ENCODE measurements around the gene C2CD4C. TPM values are rescaled to one million over a fixed set of nuclear protein-coding genes. Genes with fewer than 3 reads are reported as not detected.
"Not testable (repeated sequence)": the region's sequence is repeated elsewhere in the genome, so short reads cannot be mapped to it uniquely, and the experiment has no call there.

C2CD4C gene
- total and polyA plus RNA-seq, 4 donors = 0.88 to 1.1 TPM; not detected in 2

DNA sequence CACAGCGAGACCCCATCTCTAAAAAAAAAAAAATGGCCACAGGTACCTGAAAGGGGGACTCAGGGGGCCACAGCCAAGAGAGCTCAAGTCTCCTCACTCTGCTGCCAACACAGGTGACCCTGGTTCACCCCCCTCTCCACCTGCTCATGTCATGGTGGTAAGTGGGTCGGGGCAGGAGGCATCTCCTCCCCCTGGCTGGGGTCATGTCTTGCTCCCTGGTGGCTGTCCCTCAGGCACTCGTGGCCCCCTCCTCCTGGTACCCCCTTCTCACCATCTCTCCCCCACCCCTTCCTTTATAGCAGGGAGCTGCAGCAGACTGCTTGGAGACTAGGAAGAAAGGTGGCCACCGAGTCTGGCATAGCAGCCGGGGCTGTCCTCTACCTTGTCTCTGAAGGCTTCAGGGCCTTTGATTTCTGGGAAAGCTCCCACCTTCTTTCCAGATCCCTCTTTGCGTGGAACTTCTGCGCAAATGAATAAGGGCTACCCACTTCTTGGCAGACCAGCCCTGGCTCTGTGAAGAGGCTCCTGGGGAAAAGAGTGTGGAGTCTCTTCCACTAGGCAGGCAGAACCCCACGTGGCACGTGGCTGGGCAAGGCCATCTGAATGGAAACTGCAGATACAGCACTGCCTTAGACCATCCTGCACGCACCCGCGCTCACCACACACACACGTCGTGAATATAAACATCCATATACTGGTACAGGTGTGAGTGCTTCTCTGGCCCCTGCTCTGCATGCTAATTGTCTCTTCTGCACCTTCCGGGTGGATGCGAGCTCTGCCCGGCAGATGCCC lies 44.3 kb downstream of the C2CD4C start:
- H3K27ac ChIP-seq (ENCODE audit: low read depth in 1 of 2, low read length in 2 of 2) = no peak overlapping the region
- WGBS, 2 donors = 61 to 66% methylated on average over 17 of the region's 17 CpGs

DNA sequence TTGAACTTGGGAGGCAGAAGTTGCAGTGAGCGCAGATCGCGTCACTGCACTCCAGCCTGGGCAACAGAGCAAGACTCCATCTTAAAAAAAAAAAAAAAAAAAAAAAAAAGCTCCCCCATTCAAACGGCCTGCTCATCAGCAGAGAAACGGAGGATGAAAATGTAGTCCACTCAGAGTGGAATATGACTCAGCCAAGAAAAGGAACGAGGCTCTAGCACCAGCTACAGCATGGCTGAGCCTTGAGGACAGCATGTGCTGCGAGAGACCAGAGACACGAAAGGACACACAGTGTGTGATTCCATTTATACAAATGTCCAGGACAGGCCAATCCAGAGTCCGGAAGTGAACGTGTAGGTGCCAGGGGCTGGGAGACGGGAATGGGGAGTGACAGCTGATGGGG lies 46.3 kb downstream of the C2CD4C start:
- H3K27me3 ChIP-seq (ENCODE audit: control insufficient read depth in 1 of 2, insufficient read depth in 2 of 2, low read length in 1 of 2) = no peaks in the 10 kb centered on the region
- 78 to 79% methylated on average over 11 of the region's 11 CpGs for WGBS, 2 donors
- intact Hi-C loops (cut with DNase I) = no loop called here
- no peaks in the 10 kb centered on the region for H3K4me1 ChIP-seq (ENCODE audit: control insufficient read depth in 1 of 2, insufficient read depth in 2 of 2, low read length in 2 of 2)
- no peaks in the 10 kb centered on the region for H3K9me3 ChIP-seq (ENCODE audit: control insufficient read depth, low read length)
- no peak overlapping the region for H3K4me3 ChIP-seq (ENCODE audit: low read length in 2 of 2)
- no peak for ATAC-seq (ENCODE audit: low FRiP score)
- H3K36me3 ChIP-seq (ENCODE audit: control insufficient read depth in 1 of 2, insufficient read depth in 2 of 2, low read length in 1 of 2) = no peaks in the 10 kb centered on the region
- DNase-seq = peak in 1 of 2 donors; percentile 26
- H3K27ac ChIP-seq (ENCODE audit: low read depth in 1 of 2, low read length in 2 of 2) = no peak overlapping the region

More for the DNA sequence above, 44.3 kb downstream of the C2CD4C start:
- ATAC-seq (ENCODE audit: low FRiP score) = no peak
- H3K27me3 ChIP-seq (ENCODE audit: control insufficient read depth in 1 of 2, insufficient read depth in 2 of 2, low read length in 1 of 2) = no peaks in the 10 kb centered on the region
- intact Hi-C loops (cut with DNase I) = no loop called here
- no peaks in the 10 kb centered on the region for H3K9me3 ChIP-seq (ENCODE audit: control insufficient read depth, low read length)
- DNase-seq = peak in 1 of 2 donors; percentile 22
- no peak overlapping the region for H3K4me3 ChIP-seq (ENCODE audit: low read length in 2 of 2)
- no peaks in the 10 kb centered on the region for H3K36me3 ChIP-seq (ENCODE audit: control insufficient read depth in 1 of 2, insufficient read depth in 2 of 2, low read length in 1 of 2)
- no peaks in the 10 kb centered on the region for H3K4me1 ChIP-seq (ENCODE audit: control insufficient read depth in 1 of 2, insufficient read depth in 2 of 2, low read length in 2 of 2)

DNA sequence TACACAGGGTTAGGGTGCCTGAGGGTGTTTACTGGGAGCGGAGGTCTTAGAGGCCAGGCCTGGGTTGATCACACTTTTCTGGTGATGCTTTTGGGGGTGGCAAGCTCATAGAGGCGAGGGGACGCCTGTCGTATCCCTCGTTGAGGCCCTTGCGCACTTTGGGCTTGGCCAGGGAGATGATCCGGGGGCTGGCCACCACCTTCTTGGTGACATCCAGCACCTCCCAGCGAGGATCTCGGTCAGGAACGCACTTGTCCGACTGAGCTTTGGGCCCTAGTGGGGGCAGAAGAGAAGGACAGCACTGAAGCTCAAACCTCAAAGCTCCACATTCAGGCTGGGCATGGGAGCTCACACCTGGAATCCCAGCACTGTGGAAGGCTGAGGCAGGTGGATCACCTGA lies 46.8 kb downstream of the C2CD4C start:
- no peak overlapping the region for H3K4me3 ChIP-seq (ENCODE audit: low read length in 2 of 2)
- WGBS, 2 donors = 87 to 91% methylated on average over 11 of the region's 11 CpGs
- peaks cover 2% of the 10 kb centered on the region for H3K9me3 ChIP-seq (ENCODE audit: control insufficient read depth, low read length)
- no peak overlapping the region for H3K27ac ChIP-seq (ENCODE audit: low read depth in 1 of 2, low read length in 2 of 2)
- DNase-seq = peak in 1 of 2 donors; percentile 28
- ATAC-seq (ENCODE audit: low FRiP score) = no peak
- intact Hi-C loops (cut with DNase I) = no loop called here
- H3K4me1 ChIP-seq (ENCODE audit: control insufficient read depth in 1 of 2, insufficient read depth in 2 of 2, low read length in 2 of 2) = no peaks in the 10 kb centered on the region
- no peaks in the 10 kb centered on the region for H3K36me3 ChIP-seq (ENCODE audit: control insufficient read depth in 1 of 2, insufficient read depth in 2 of 2, low read length in 1 of 2)
- H3K27me3 ChIP-seq (ENCODE audit: control insufficient read depth in 1 of 2, insufficient read depth in 2 of 2, low read length in 1 of 2) = no peaks in the 10 kb centered on the region

DNA sequence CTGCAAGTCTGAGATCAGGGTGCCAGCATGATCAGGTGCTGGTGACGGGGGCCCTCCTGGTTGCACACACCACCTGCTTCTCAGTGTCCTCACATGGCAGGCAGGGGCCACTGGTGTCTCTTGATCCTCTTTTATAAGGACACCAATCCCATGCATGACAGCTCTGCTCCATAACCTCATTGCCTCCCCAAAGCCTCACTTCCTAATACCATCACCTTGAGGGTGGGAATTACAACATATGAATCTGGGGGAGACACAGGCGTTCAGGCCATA lies 49.4 kb downstream of the C2CD4C start:
- no peaks in the 10 kb centered on the region for H3K36me3 ChIP-seq (ENCODE audit: control insufficient read depth in 1 of 2, insufficient read depth in 2 of 2, low read length in 1 of 2)
- H3K4me1 ChIP-seq (ENCODE audit: control insufficient read depth in 1 of 2, insufficient read depth in 2 of 2, low read length in 2 of 2) = no peaks in the 10 kb centered on the region
- no peak overlapping the region for H3K27ac ChIP-seq (ENCODE audit: low read depth in 1 of 2, low read length in 2 of 2)
- H3K27me3 ChIP-seq (ENCODE audit: control insufficient read depth in 1 of 2, insufficient read depth in 2 of 2, low read length in 1 of 2) = no peaks in the 10 kb centered on the region
- H3K4me3 ChIP-seq (ENCODE audit: low read length in 2 of 2) = no peak overlapping the region
- intact Hi-C loops (cut with DNase I) = no loop called here
- peaks cover 2% of the 10 kb centered on the region for H3K9me3 ChIP-seq (ENCODE audit: control insufficient read depth, low read length)
- WGBS, 2 donors = 77 to 80% methylated on average over 2 of the region's 2 CpGs
- ATAC-seq (ENCODE audit: low FRiP score) = no peak
- peak in 1 of 2 donors; percentile 13 for DNase-seq

DNA sequence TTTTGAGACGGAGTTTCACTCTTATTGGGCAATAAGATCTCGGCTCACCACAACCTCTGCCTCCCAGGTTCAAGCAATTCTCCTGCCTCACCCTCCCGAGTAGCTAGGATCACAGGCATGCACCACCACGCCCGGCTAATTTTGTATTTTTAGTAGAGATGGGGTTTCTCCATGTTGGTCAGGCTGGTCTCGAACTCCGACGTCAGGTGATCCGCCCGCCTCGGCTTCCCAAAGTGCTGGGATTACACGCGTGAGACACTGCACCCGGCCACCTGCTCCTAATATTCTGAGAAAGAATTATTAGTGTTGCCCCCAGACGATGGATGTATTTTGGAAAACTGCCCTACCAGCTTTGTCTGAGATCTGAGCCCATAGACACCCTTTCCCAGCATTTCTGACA lies 53.4 kb downstream of the C2CD4C start:
- H3K36me3 ChIP-seq (ENCODE audit: control insufficient read depth in 1 of 2, insufficient read depth in 2 of 2, low read length in 1 of 2); intact Hi-C loops (cut with DNase I); H3K4me3 ChIP-seq (ENCODE audit: low read length in 2 of 2); ATAC-seq (ENCODE audit: low FRiP score); H3K9me3 ChIP-seq (ENCODE audit: control insufficient read depth, low read length); H3K27me3 ChIP-seq (ENCODE audit: control insufficient read depth in 1 of 2, insufficient read depth in 2 of 2, low read length in 1 of 2); H3K27ac ChIP-seq (ENCODE audit: low read depth in 1 of 2, low read length in 2 of 2); H3K4me1 ChIP-seq (ENCODE audit: control insufficient read depth in 1 of 2, insufficient read depth in 2 of 2, low read length in 2 of 2): not testable (repeated sequence)
- 89 to 90% methylated on average over 15 of the region's 15 CpGs for WGBS, 2 donors
- peak; percentile 35 to 36 for DNase-seq

Other genes starting within 250 kb of the C2CD4C start
- gene PLPP2, start 117.7 kb downstream of the C2CD4C start, total RNA-seq = 1 to 10 TPM; 3.1 to 4.2 TPM
- 1 to 10 TPM in 1 of 2 donors, under 1 TPM in 1; 0.51 to 6.5 TPM for gene PLPP2, start 117.7 kb downstream of the C2CD4C start, polyA plus RNA-seq
- 10 to 100 TPM; 26.4 to 31.1 TPM for gene MIER2, start 64.4 kb downstream of the C2CD4C start, total RNA-seq
- gene MIER2, start 64.4 kb downstream of the C2CD4C start, polyA plus RNA-seq = 1 to 10 TPM; 3.3 to 9.1 TPM
- 10 to 100 TPM in 1 of 2 donors, 1 to 10 TPM in 1; 9.7 to 31.4 TPM for gene SHC2, start 51.9 kb upstream of the C2CD4C start, total RNA-seq
- gene SHC2, start 51.9 kb upstream of the C2CD4C start, polyA plus RNA-seq = 10 to 100 TPM in 1 of 2 donors, 1 to 10 TPM in 1; 7.3 to 10.9 TPM
- gene MADCAM1, start 87.3 kb upstream of the C2CD4C start, total RNA-seq = under 1 TPM in 1 of 2 donors, not detected in 1; 0.63 TPM
- gene MADCAM1, start 87.3 kb upstream of the C2CD4C start, polyA plus RNA-seq = 1 to 10 TPM in 1 of 2 donors, under 1 TPM in 1; 0.50 to 1.4 TPM
- 10 to 100 TPM; 19.2 to 20.2 TPM for gene TPGS1, start 98.3 kb upstream of the C2CD4C start, total RNA-seq
- gene TPGS1, start 98.3 kb upstream of the C2CD4C start, polyA plus RNA-seq = 10 to 100 TPM; 17.4 to 33.0 TPM
- gene CDC34, start 122.6 kb upstream of the C2CD4C start, total RNA-seq = 10 to 100 TPM; 39.6 to 46.4 TPM
- 10 to 100 TPM; 27.5 to 79.1 TPM for gene CDC34, start 122.6 kb upstream of the C2CD4C start, polyA plus RNA-seq
- gene GZMM, start 134.9 kb upstream of the C2CD4C start, total RNA-seq = under 1 TPM; 0.54 to 0.75 TPM
- gene GZMM, start 134.9 kb upstream of the C2CD4C start, polyA plus RNA-seq = 1 to 10 TPM in 1 of 2 donors, not detected in 1; 2.8 TPM
- gene BSG, start 163.4 kb upstream of the C2CD4C start, total RNA-seq = 100 to 1,000 TPM; 264 to 281 TPM
- 100 to 1,000 TPM; 239 to 436 TPM for gene BSG, start 163.4 kb upstream of the C2CD4C start, polyA plus RNA-seq
- under 1 TPM; 0.19 to 0.30 TPM for gene HCN2, start 180.7 kb upstream of the C2CD4C start, total RNA-seq
- gene HCN2, start 180.7 kb upstream of the C2CD4C start, polyA plus RNA-seq = under 1 TPM; 0.08 to 0.13 TPM
- 10 to 100 TPM; 19.9 to 33.3 TPM for gene POLRMT, start 224.4 kb upstream of the C2CD4C start, total RNA-seq
- 10 to 100 TPM; 10.1 to 76.6 TPM for gene POLRMT, start 224.4 kb upstream of the C2CD4C start, polyA plus RNA-seq
- gene FGF22, start 230.7 kb upstream of the C2CD4C start, total RNA-seq = under 1 TPM; 0.36 to 0.45 TPM
- gene FGF22, start 230.7 kb upstream of the C2CD4C start, polyA plus RNA-seq = 1 to 10 TPM in 1 of 2 donors, under 1 TPM in 1; 0.63 to 4.8 TPM